IgD-negative memory B cell (primary cell): ENCODE measurements around the gene PCDHGB6. TPM values are rescaled to one million over a fixed set of nuclear protein-coding genes. Genes with fewer than 3 reads are reported as not detected.

Experiments used
- polyA plus RNA-seq: library from polyadenylated mRNA; unstranded; fragments of 300-500 nt; fragmentation: Illumina TruSeq; gene quantifications from one replicate; pipeline ENCODE4 v1.2.3, GENCODE V29; 2021

Gene PCDHGB6
- polyA plus RNA-seq, 1 donor from 2014 or later, result 0.39 TPM

Other genes with a start within 250 kb of the PCDHGB6 start
- not detected for gene PCDHB7, start 235.4 kb upstream of the PCDHGB6 start, polyA plus RNA-seq
- not detected for gene PCDHB8, start 230.2 kb upstream of the PCDHGB6 start, polyA plus RNA-seq
- gene PCDHB16, start 225.6 kb upstream of the PCDHGB6 start, polyA plus RNA-seq, result not detected
- 0.31 TPM for gene PCDHB9, start 220.9 kb upstream of the PCDHGB6 start, polyA plus RNA-seq
- not detected for gene PCDHB10, start 215.7 kb upstream of the PCDHGB6 start, polyA plus RNA-seq
- not detected for gene PCDHB11, start 208.4 kb upstream of the PCDHGB6 start, polyA plus RNA-seq
- not detected for gene PCDHB12, start 199.3 kb upstream of the PCDHGB6 start, polyA plus RNA-seq
- 0.05 TPM for gene PCDHB13, start 194.1 kb upstream of the PCDHGB6 start, polyA plus RNA-seq
- not detected for gene PCDHB14, start 184.7 kb upstream of the PCDHGB6 start, polyA plus RNA-seq
- gene PCDHB15, start 162.6 kb upstream of the PCDHGB6 start, polyA plus RNA-seq, result not detected
- not detected for gene SLC25A2, start 104.0 kb upstream of the PCDHGB6 start, polyA plus RNA-seq
- gene TAF7, start 87.2 kb upstream of the PCDHGB6 start, polyA plus RNA-seq, result 216 TPM
- not detected for gene PCDHGA1, start 77.5 kb upstream of the PCDHGB6 start, polyA plus RNA-seq
- not detected for gene PCDHGA2, start 69.3 kb upstream of the PCDHGB6 start, polyA plus RNA-seq
- 0.23 TPM for gene PCDHGA3, start 64.2 kb upstream of the PCDHGB6 start, polyA plus RNA-seq
- gene PCDHGB1, start 57.9 kb upstream of the PCDHGB6 start, polyA plus RNA-seq, result 0.41 TPM
- not detected for gene PCDHGA4, start 53.0 kb upstream of the PCDHGB6 start, polyA plus RNA-seq
- 0.21 TPM for gene PCDHGB2, start 48.0 kb upstream of the PCDHGB6 start, polyA plus RNA-seq
- gene PCDHGA5, start 43.9 kb upstream of the PCDHGB6 start, polyA plus RNA-seq, result not detected
- gene PCDHGB3, start 37.8 kb upstream of the PCDHGB6 start, polyA plus RNA-seq, result not detected
- 0.08 TPM for gene PCDHGA6, start 34.1 kb upstream of the PCDHGB6 start, polyA plus RNA-seq
- not detected for gene PCDHGA7, start 25.3 kb upstream of the PCDHGB6 start, polyA plus RNA-seq
- 0.08 TPM for gene PCDHGB4, start 20.3 kb upstream of the PCDHGB6 start, polyA plus RNA-seq
- gene PCDHGA8, start 15.4 kb upstream of the PCDHGB6 start, polyA plus RNA-seq, result not detected
- 1.9 TPM for gene PCDHGB5, start 10.1 kb upstream of the PCDHGB6 start, polyA plus RNA-seq
- gene PCDHGA9, start 5.2 kb upstream of the PCDHGB6 start, polyA plus RNA-seq, result 0.29 TPM
- gene PCDHGA10, start 5.0 kb downstream of the PCDHGB6 start, polyA plus RNA-seq, result 0.15 TPM
- 0.21 TPM for gene PCDHGB7, start 9.7 kb downstream of the PCDHGB6 start, polyA plus RNA-seq
- gene PCDHGA11, start 13.0 kb downstream of the PCDHGB6 start, polyA plus RNA-seq, result 0.15 TPM
- gene PCDHGA12, start 22.5 kb downstream of the PCDHGB6 start, polyA plus RNA-seq, result 0.59 TPM
- 3.9 TPM for gene PCDHGC3, start 67.9 kb downstream of the PCDHGB6 start, polyA plus RNA-seq
- gene PCDHGC4, start 77.0 kb downstream of the PCDHGB6 start, polyA plus RNA-seq, result not detected
- not detected for gene PCDHGC5, start 81.1 kb downstream of the PCDHGB6 start, polyA plus RNA-seq
- gene DIAPH1, start 211.0 kb downstream of the PCDHGB6 start, polyA plus RNA-seq, result 57.6 TPM
- 96.1 TPM for gene HDAC3, start 228.8 kb downstream of the PCDHGB6 start, polyA plus RNA-seq
- gene RELL2, start 229.0 kb downstream of the PCDHGB6 start, polyA plus RNA-seq, result 5.9 TPM
- 9.9 TPM for gene FCHSD1, start 243.4 kb downstream of the PCDHGB6 start, polyA plus RNA-seq